Tibial artery (tissue), 4 donors: ENCODE results near the gene LEMD1.

Experiments
- DNase-seq, 2 donors: peaks; one replicate each; pipeline ENCODE4 v3.0.0-alpha.2; 2019
- H3K27ac ChIP-seq, 2 donors: fragments of 200-600 bp; sonication (generic) in 1 of 2; 1 replicate in 1 of 2; 2 replicates in 1 of 2; pipeline ENCODE4 v1.5.1; 2018 to 2019; ENCODE audit warnings: mild to moderate bottlenecking in 1 of 2
- H3K27me3 ChIP-seq, 2 donors: fragments of 200-600 bp; sonication (generic) in 1 of 2; one replicate each; pipeline versions ENCODE4 v1.5.1 to v1.6.0; 2016 to 2019
- H3K36me3 ChIP-seq, 3 donors: fragments of 200-600 bp; sonication (generic) in 2 of 3; one replicate each; pipeline ENCODE4 v1.5.1; 2016 to 2019; ENCODE audit warnings: mild to moderate bottlenecking in 2 of 3
- H3K4me1 ChIP-seq, 4 donors: fragments of 200-600 bp; sonication (generic) in 2 of 4; 1 replicate in 3 of 4; 2 replicates in 1 of 4; pipeline ENCODE4 v1.5.1; 2016 to 2019
- H3K4me3 ChIP-seq, 2 donors: fragments of 200-600 bp; sonication (generic) in 1 of 2; 1 replicate in 1 of 2; 2 replicates in 1 of 2; pipeline ENCODE4 v1.5.1; 2018 to 2019; ENCODE audit warnings: mild to moderate bottlenecking in 2 of 2
- H3K9me3 ChIP-seq, 3 donors: fragments of 200-600 bp; sonication (generic) in 1 of 3; one replicate each; pipeline ENCODE4 v1.5.1; 2016 to 2019
- CTCF ChIP-seq, 2 experiments: fragments of 200-600 bp in 1 of 2; fragments of 450-650 bp in 1 of 2; IDR thresholded peaks; one replicate each; pipeline ENCODE4 v1.5.1; 2017 to 2019; ENCODE audit warnings: antibody characterized with exemption in 2 of 2, mild to moderate bottlenecking in 1 of 2, moderate library complexity in 1 of 2
- intact Hi-C: fragments of 100-400 bp; cut with DNase I; formaldehyde crosslinking; loops from one replicate; pipeline ENCODE4 v1.15.0; 2023; ENCODE audit warnings: low total_unique reads

The LEMD1 gene

GRCh38 chr1:205332015-205332791 is 89.7 kb downstream of the LEMD1 start:
- no peak overlapping the region for H3K27ac ChIP-seq
- peaks cover 0 to 14% of the 10 kb centered on the region in 2 donors for H3K27me3 ChIP-seq
- no peak for DNase-seq
- no peaks in the 10 kb centered on the region for H3K9me3 ChIP-seq
- TF ChIP-seq CTCF (IDR thresholded peaks at IDR 0.05), result no peak
- no peaks in the 10 kb centered on the region for H3K36me3 ChIP-seq
- no peaks in the 10 kb centered on the region for H3K4me1 ChIP-seq
- intact Hi-C loops, result no loop called here
- no peak overlapping the region for H3K4me3 ChIP-seq
